Measurements from ENCODE around the gene NHLH2.

Gene NHLH2

GRCh38 chr1:115840605-115841460, at the start of gene NHLH2:
Gene NHLH2, minus strand, starts transcription at chr1:115841126. Its CDS starts 2,754 bp downstream, at chr1:115838372.
- no peaks in the 10 kb centered on the region for H3K36me3 Mint-ChIP-seq (ENCODE audit: low read depth)
- peaks cover 6% of the 10 kb centered on the region for H3K4me1 Mint-ChIP-seq
- no peak for ATAC-seq
- no peak for DNase-seq
- H3K4me3 Mint-ChIP-seq: no peak within 1 kb of the TSS
- peaks cover 64% of the 10 kb centered on the region for H3K27me3 Mint-ChIP-seq
- H3K27ac Mint-ChIP-seq: no peak within 1 kb of the TSS
- peaks cover 5% of the 10 kb centered on the region for H3K9me3 Mint-ChIP-seq

GRCh38 chr1:115890580-115890979, 49.7 kb upstream of the NHLH2 start:
- H3K36me3 Mint-ChIP-seq (ENCODE audit: low read depth): no peaks in the 10 kb centered on the region

GRCh38 chr1:115888976-115889375, 48.0 kb upstream of the NHLH2 start:
- Mint-ChIP-seq H3K36me3 (ENCODE audit: low read depth) (no peaks in the 10 kb centered on the region), H3K4me3 (no peak overlapping the region), H3K27ac (no peak overlapping the region), H3K9me3 (no peaks in the 10 kb centered on the region), H3K4me1 (no peaks in the 10 kb centered on the region), H3K27me3 (peaks cover 5% of the 10 kb centered on the region)
- DNase-seq: no peak
- no peak for ATAC-seq

More at GRCh38 chr1:115890580-115890979, 49.7 kb upstream of the NHLH2 start:
- no peaks in the 10 kb centered on the region for H3K4me1 Mint-ChIP-seq
- H3K4me3 Mint-ChIP-seq: no peak overlapping the region
- DNase-seq (no peak), ATAC-seq (no peak)
- peaks cover 5% of the 10 kb centered on the region for H3K27me3 Mint-ChIP-seq
- H3K27ac Mint-ChIP-seq: no peak overlapping the region
- H3K9me3 Mint-ChIP-seq: no peaks in the 10 kb centered on the region

GRCh38 chr1:115882913-115883902, 42.3 kb upstream of the NHLH2 start:
- Mint-ChIP-seq H3K36me3 (ENCODE audit: low read depth) (no peaks in the 10 kb centered on the region), H3K4me1 (no peaks in the 10 kb centered on the region), H3K27me3 (peaks cover 20% of the 10 kb centered on the region), H3K27ac (no peak overlapping the region), H3K9me3 (no peaks in the 10 kb centered on the region), H3K4me3 (no peak overlapping the region)
- DNase-seq (no peak), ATAC-seq (no peak)

- Mint-ChIP-seq H3K27ac (no peak overlapping the region), H3K27me3 (peaks cover 23% of the 10 kb centered on the region), H3K4me3 (no peak overlapping the region), H3K36me3 (ENCODE audit: low read depth) (no peaks in the 10 kb centered on the region), H3K9me3 (no peaks in the 10 kb centered on the region), H3K4me1 (no peaks in the 10 kb centered on the region)
- DNase-seq (no peak), ATAC-seq (no peak)
Measured at GRCh38 chr1:115880981-115881672, 40.2 kb upstream of the NHLH2 start.

- Mint-ChIP-seq H3K27ac (no peak overlapping the region), H3K27me3 (peaks cover 27% of the 10 kb centered on the region), H3K9me3 (no peaks in the 10 kb centered on the region), H3K36me3 (ENCODE audit: low read depth) (no peaks in the 10 kb centered on the region), H3K4me1 (no peaks in the 10 kb centered on the region), H3K4me3 (no peak overlapping the region)
- no peak for ATAC-seq
- DNase-seq: peak; percentile 2
Measured at GRCh38 chr1:115879977-115880376, 39.1 kb upstream of the NHLH2 start.

- DNase-seq: no peak
- no peak for ATAC-seq
- Mint-ChIP-seq H3K27ac (no peak overlapping the region), H3K4me1 (no peaks in the 10 kb centered on the region), H3K27me3 (peaks cover 35% of the 10 kb centered on the region), H3K9me3 (no peaks in the 10 kb centered on the region), H3K4me3 (no peak overlapping the region), H3K36me3 (ENCODE audit: low read depth) (no peaks in the 10 kb centered on the region)
Measured at GRCh38 chr1:115877511-115877910, 36.6 kb upstream of the NHLH2 start.

GRCh38 chr1:115874904-115875303, 34.0 kb upstream of the NHLH2 start:
- H3K27ac Mint-ChIP-seq: no peak overlapping the region
- no peak for DNase-seq
- ATAC-seq: no peak

GRCh38 chr1:115874497-115874896, 33.6 kb upstream of the NHLH2 start:
- H3K4me3 Mint-ChIP-seq: no peak overlapping the region

More at GRCh38 chr1:115874904-115875303, 34.0 kb upstream of the NHLH2 start:
- no peak overlapping the region for H3K4me3 Mint-ChIP-seq
- H3K9me3 Mint-ChIP-seq: no peaks in the 10 kb centered on the region
- H3K4me1 Mint-ChIP-seq: no peaks in the 10 kb centered on the region
- H3K27me3 Mint-ChIP-seq: peaks cover 30% of the 10 kb centered on the region
- no peaks in the 10 kb centered on the region for H3K36me3 Mint-ChIP-seq (ENCODE audit: low read depth)

GRCh38 chr1:115873184-115873583, 32.3 kb upstream of the NHLH2 start:
- Mint-ChIP-seq H3K27me3 (peaks cover 24% of the 10 kb centered on the region), H3K4me1 (no peaks in the 10 kb centered on the region)
- no peak for ATAC-seq

More at GRCh38 chr1:115874497-115874896, 33.6 kb upstream of the NHLH2 start:
- Mint-ChIP-seq H3K27me3 (peaks cover 26% of the 10 kb centered on the region), H3K9me3 (no peaks in the 10 kb centered on the region), H3K36me3 (ENCODE audit: low read depth) (no peaks in the 10 kb centered on the region), H3K4me1 (no peaks in the 10 kb centered on the region), H3K27ac (no peak overlapping the region)
- no peak for ATAC-seq
- no peak for DNase-seq

GRCh38 chr1:115869064-115869463, 28.1 kb upstream of the NHLH2 start:
- no peaks in the 10 kb centered on the region for H3K4me1 Mint-ChIP-seq
- peaks cover 8% of the 10 kb centered on the region for H3K27me3 Mint-ChIP-seq
- ATAC-seq: no peak
- DNase-seq: no peak
- no peak overlapping the region for H3K4me3 Mint-ChIP-seq
- no peak overlapping the region for H3K27ac Mint-ChIP-seq
- no peaks in the 10 kb centered on the region for H3K9me3 Mint-ChIP-seq
- H3K36me3 Mint-ChIP-seq (ENCODE audit: low read depth): no peaks in the 10 kb centered on the region

More at GRCh38 chr1:115873184-115873583, 32.3 kb upstream of the NHLH2 start:
- Mint-ChIP-seq H3K27ac (no peak overlapping the region), H3K4me3 (no peak overlapping the region), H3K36me3 (ENCODE audit: low read depth) (no peaks in the 10 kb centered on the region), H3K9me3 (no peaks in the 10 kb centered on the region)
- DNase-seq: no peak

GRCh38 chr1:115867216-115867615, 26.3 kb upstream of the NHLH2 start:
- H3K27me3 Mint-ChIP-seq: peaks cover 15% of the 10 kb centered on the region
- no peak for DNase-seq
- H3K4me3 Mint-ChIP-seq: no peak overlapping the region
- ATAC-seq: no peak
- no peaks in the 10 kb centered on the region for H3K4me1 Mint-ChIP-seq
- H3K9me3 Mint-ChIP-seq: no peaks in the 10 kb centered on the region
- no peaks in the 10 kb centered on the region for H3K36me3 Mint-ChIP-seq (ENCODE audit: low read depth)
- H3K27ac Mint-ChIP-seq: no peak overlapping the region

- ATAC-seq (no peak), DNase-seq (no peak)
- Mint-ChIP-seq H3K27ac (no peak overlapping the region), H3K27me3 (peaks cover 21% of the 10 kb centered on the region), H3K4me3 (no peak overlapping the region), H3K9me3 (no peaks in the 10 kb centered on the region), H3K36me3 (ENCODE audit: low read depth) (no peaks in the 10 kb centered on the region), H3K4me1 (no peaks in the 10 kb centered on the region)
Measured at GRCh38 chr1:115865704-115866380, 24.9 kb upstream of the NHLH2 start.

- Mint-ChIP-seq H3K27me3 (peaks cover 26% of the 10 kb centered on the region), H3K36me3 (ENCODE audit: low read depth) (no peaks in the 10 kb centered on the region), H3K4me1 (no peaks in the 10 kb centered on the region), H3K4me3 (no peak overlapping the region), H3K27ac (no peak overlapping the region), H3K9me3 (no peaks in the 10 kb centered on the region)
- ATAC-seq (no peak), DNase-seq (no peak)
Measured at GRCh38 chr1:115862403-115862802, 21.5 kb upstream of the NHLH2 start.
